ENCODE data around the gene MYBPHL.

The MYBPHL gene

DNA sequence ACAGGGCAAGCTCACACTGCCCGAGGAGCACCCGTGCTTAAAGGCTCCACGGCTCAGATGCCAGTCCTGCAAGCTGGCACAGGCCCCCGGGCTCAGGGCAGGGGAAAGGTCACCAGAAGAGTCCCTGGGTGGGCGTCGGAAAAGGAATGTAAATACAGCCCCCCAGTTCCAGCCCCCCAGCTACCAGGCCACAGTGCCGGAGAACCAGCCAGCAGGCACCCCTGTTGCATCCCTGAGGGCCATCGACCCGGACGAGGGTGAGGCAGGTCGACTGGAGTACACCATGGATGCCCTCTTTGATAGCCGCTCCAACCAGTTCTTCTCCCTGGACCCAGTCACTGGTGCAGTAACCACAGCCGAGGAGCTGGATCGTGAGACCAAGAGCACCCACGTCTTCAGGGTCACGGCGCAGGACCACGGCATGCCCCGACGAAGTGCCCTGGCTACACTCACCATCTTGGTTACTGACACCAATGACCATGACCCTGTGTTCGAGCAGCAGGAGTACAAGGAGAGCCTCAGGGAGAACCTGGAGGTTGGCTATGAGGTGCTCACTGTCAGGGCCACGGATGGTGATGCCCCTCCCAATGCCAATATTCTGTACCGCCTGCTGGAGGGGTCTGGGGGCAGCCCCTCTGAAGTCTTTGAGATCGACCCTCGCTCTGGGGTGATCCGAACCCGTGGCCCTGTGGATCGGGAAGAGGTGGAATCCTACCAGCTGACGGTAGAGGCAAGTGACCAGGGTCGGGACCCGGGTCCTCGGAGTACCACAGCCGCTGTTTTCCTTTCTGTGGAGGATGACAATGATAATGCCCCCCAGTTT is 56.1 kb downstream of the MYBPHL start:
- no peak for DNase-seq

GRCh38 chr1:109249654-109250401 is 57.0 kb downstream of the MYBPHL start:
- no peak for DNase-seq

GRCh38 chr1:109248797-109249629 is 57.8 kb downstream of the MYBPHL start, which contains the start of gene CELSR2:
Gene CELSR2 (plus strand): TSS chr1:109249539. CDS start chr1:109250080, 541 bp downstream.
- DNase-seq: peak; percentile 24

DNA sequence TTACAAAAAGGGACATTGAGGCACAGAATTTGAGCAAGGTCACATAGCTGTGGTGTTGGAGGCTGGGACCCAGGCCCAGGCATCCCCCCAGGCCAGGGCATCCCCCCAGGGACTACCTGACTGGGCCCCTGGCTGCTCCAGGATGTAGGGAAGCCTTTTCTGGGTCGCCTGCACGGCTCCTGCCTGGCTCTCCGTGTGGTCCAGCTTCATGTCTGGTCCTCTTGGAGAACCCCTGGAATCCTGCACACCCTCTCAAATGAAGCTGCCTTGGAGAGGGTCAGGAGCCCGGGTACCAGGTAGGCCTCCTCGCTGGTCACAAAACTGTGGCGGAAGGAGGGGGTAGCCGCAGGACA is 58.4 kb downstream of the MYBPHL start:
- no peak for DNase-seq

DNA sequence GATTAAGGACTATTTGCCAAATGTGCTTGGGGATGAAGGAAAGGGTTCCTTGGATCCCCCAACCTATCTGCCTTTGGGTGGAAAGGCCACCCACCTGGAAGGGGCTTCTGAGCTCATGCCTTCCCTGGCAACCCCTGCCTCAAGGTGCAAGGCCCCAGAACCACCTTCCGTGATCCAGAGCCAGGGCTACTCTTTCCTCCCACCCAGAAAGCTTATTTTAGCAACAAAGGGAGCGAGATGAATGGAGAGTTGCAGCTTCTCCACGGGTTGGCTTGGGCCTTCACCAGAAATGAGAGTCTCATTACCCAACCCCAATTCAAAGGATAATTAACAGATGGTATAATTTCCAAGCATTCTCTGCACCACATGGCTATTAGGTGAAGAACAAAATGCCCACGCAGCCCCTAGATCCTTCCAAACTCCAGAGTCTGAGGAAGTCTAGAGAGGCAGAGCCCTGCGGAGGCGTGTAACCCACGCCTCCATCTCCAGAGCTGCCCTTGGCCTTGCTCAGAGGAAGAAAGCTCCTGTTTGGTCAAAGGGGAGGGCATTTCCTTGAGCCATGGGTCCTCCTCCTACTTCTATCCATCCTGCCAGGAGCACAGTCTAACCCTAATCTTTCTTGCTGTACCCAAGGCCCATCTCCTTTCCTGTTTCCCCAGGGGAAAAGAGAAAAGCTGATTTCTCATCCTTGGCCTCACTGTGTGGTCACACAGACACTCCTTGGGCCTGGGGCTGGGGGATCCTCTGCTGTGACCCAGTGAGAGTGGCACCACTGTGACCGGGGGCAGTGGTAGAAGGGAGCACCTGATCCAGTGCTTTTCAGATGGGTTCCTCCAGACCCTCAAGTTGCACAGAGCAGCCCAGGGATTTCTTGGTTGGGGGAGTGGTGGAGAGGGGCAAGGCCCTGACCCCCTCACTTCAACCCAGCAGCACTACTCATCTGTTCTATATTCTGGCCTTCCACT is 59.1 kb downstream of the MYBPHL start:
- no peak for DNase-seq

- DNase-seq: no peak
These were observed 60.7 kb downstream of the MYBPHL start for GRCh38 chr1:109246141-109246551.

GRCh38 chr1:109243860-109244552 is 62.8 kb downstream of the MYBPHL start:
- DNase-seq: no peak

- no peak for DNase-seq
These were observed 63.6 kb downstream of the MYBPHL start for GRCh38 chr1:109243221-109243620.

GRCh38 chr1:109242387-109242786 is 64.4 kb downstream of the MYBPHL start:
- no peak for DNase-seq
